ENCODE data around the gene COPZ2. TPM values are rescaled to one million over a fixed set of nuclear protein-coding genes. Genes with fewer than 3 reads are reported as not detected.

Gene COPZ2
- total and polyA plus RNA-seq, 2 donors (not counting 1 experiment from before 2014, with no cell fraction given): 1.0 to 2.3 TPM

DNA sequence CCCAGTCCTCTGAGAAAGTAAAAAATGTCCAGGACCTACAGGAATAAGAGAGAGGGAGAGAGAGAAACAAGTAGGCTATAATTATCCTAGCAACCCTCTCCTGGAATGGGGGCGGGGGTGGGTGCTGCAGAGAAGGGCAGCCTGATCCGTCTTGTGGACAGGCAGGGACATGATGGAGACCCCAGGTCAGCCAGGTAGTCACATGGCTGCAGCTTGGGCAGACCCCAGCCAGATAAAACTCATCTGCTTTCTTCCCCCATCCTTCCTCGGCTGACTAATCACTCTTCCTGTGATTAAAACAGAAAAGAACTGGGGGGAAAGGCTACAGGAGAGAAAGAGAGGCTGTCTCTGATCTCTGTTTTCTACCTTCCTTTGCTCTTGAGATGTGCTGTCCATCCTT, 32.6 kb downstream of the COPZ2 start:
- CTCF ChIA-PET: interaction anchor here (0.5 kb wide), 1 partner anchor 270 kb away, joined by 3 read pairs; no protein-coding TSS in a partner anchor
- no peak for ATAC-seq (ENCODE audit: low read depth)
- H3K27ac ChIP-seq (ENCODE audit: low read length in 2 of 2): no peak overlapping the region

DNA sequence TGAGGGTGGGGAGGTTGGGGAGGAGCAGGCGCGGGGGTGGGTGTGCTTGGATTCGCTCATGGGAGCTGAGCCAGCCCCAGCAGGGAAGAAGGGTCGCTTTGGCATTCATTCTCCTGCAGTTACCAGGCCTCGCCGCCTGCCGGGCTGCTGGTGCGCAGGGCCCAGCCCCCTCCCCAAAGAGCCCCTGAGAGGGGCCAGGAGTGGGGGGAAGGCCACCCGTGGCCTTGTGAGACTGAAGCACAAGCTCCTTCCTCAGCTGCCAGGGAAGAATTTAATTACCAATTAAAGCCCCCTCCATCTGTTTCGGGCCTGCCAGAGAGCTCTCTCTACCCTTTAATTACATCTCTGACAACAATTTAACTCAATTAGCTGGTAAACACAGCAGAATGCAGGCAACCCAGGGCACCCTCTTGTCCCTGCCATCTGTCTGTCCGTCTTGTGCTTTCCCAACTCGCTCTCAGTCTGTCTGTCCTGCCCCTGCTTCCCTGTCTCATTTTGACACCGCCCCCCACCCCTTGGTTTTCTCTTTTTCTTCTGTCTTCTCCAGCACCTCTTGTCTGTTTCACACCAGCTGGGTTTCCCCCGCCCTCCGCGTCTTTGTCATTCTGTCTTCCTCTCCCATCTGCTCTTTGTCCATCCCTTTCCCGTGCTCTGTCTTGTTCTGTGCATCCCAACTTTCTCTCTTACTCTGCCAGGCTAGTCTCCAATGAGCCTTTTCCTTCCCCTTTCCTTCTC, 34.0 kb downstream of the COPZ2 start:
- no peak overlapping the region for H3K9ac ChIP-seq (ENCODE audit: low read length)
- no peak overlapping the region for H3K4me2 ChIP-seq (replicated peaks; ENCODE audit: low read depth, low read length, poor library complexity, severe bottlenecking)
- TF ChIP-seq EZH2 (IDR thresholded peaks at IDR 0.05; ENCODE audit: borderline replicate concordance, insufficient read depth, low read depth, low read length, poor library complexity, severe bottlenecking): no peak
- TF ChIP-seq, protein P1, sequence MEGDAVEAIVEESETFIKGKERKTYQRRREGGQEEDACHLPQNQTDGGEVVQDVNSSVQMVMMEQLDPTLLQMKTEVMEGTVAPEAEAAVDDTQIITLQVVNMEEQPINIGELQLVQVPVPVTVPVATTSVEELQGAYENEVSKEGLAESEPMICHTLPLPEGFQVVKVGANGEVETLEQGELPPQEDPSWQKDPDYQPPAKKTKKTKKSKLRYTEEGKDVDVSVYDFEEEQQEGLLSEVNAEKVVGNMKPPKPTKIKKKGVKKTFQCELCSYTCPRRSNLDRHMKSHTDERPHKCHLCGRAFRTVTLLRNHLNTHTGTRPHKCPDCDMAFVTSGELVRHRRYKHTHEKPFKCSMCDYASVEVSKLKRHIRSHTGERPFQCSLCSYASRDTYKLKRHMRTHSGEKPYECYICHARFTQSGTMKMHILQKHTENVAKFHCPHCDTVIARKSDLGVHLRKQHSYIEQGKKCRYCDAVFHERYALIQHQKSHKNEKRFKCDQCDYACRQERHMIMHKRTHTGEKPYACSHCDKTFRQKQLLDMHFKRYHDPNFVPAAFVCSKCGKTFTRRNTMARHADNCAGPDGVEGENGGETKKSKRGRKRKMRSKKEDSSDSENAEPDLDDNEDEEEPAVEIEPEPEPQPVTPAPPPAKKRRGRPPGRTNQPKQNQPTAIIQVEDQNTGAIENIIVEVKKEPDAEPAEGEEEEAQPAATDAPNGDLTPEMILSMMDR (IDR thresholded peaks at IDR 0.05): no peak
- no peak overlapping the region for H3K4me3 ChIP-seq (ENCODE audit: control extremely low read depth in 1 of 5, extremely low read depth in 1 of 5, insufficient read depth in 1 of 5, low read depth in 2 of 5, low read length in 4 of 5)
- peaks cover 0 to 6% (median under 1%) of the 10 kb centered on the region in 4 experiments for H3K27me3 ChIP-seq (replicated peaks in 1 of 4; ENCODE audit: control extremely low read depth in 1 of 4, control insufficient read depth in 3 of 4, insufficient read depth in 4 of 4, low read length in 3 of 4)
- no peak overlapping the region for H3K4me3 Mint-ChIP-seq
- POLR2A ChIA-PET: no interaction called here
- no peak for DNase-seq
- no peak overlapping the region for H3K27ac Mint-ChIP-seq
- no peaks in the 10 kb centered on the region for H3K9me3 ChIP-seq (ENCODE audit: control extremely low read depth in 1 of 3, control insufficient read depth in 2 of 3, insufficient read depth in 1 of 3, low read length in 2 of 3)
- no peaks in the 10 kb centered on the region for H3K4me1 ChIP-seq (ENCODE audit: control insufficient read depth in 2 of 2, insufficient read depth in 2 of 2, low read length in 2 of 2)
- no peak overlapping the region for H3K27ac ChIP-seq (ENCODE audit: low read length in 2 of 2)
- no peaks in the 10 kb centered on the region for H4K20me1 ChIP-seq (ENCODE audit: control insufficient read depth, insufficient read depth, low read length, poor library complexity, severe bottlenecking)
- intact Hi-C loops (cut with micrococcal nuclease): no loop called here
- no peak overlapping the region for H2AFZ ChIP-seq (ENCODE audit: insufficient read depth, low read depth, low read length, poor library complexity, severe bottlenecking)
- 91% methylated on average over 17 of the region's 17 CpGs for WGBS (ENCODE audit: insufficient coverage)
- CTCF ChIA-PET: interaction anchor here (1.3 to 1.4 kb wide), 2 partner anchors 25 to 53 kb away, joined by 4 read pairs; no protein-coding TSS in a partner anchor
- peaks cover 17% of the 10 kb centered on the region for H3K27me3 Mint-ChIP-seq
- ATAC-seq (ENCODE audit: low read depth): no peak
- no peaks in the 10 kb centered on the region for H3K79me2 ChIP-seq (ENCODE audit: control insufficient read depth, insufficient read depth, low read length)
- peaks cover 4% of the 10 kb centered on the region for H3K4me1 Mint-ChIP-seq
- H3K36me3 ChIP-seq (replicated peaks in 1 of 2; ENCODE audit: control extremely low read depth in 1 of 2, control insufficient read depth in 1 of 2, extremely low read depth in 1 of 2, insufficient read depth in 2 of 2, low read length in 1 of 2): no peaks in the 10 kb centered on the region
- H3K9me3 Mint-ChIP-seq (ENCODE audit: insufficient read depth): no peaks in the 10 kb centered on the region

More for the DNA sequence above, 32.6 kb downstream of the COPZ2 start:
- H3K36me3 ChIP-seq (replicated peaks in 1 of 2; ENCODE audit: control extremely low read depth in 1 of 2, control insufficient read depth in 1 of 2, extremely low read depth in 1 of 2, insufficient read depth in 2 of 2, low read length in 1 of 2): no peaks in the 10 kb centered on the region
- peaks cover 0 to 6% (median 4%) of the 10 kb centered on the region in 4 experiments for H3K27me3 ChIP-seq (replicated peaks in 1 of 4; ENCODE audit: control extremely low read depth in 1 of 4, control insufficient read depth in 3 of 4, insufficient read depth in 4 of 4, low read length in 3 of 4)
- Mint-ChIP-seq H3K9me3 (ENCODE audit: insufficient read depth) (no peaks in the 10 kb centered on the region), H3K4me3 (no peak overlapping the region), H3K27me3 (peaks cover 20% of the 10 kb centered on the region), H3K4me1 (peaks cover 4% of the 10 kb centered on the region), H3K27ac (no peak overlapping the region)
- no peaks in the 10 kb centered on the region for H4K20me1 ChIP-seq (ENCODE audit: control insufficient read depth, insufficient read depth, low read length, poor library complexity, severe bottlenecking)
- no peaks in the 10 kb centered on the region for H3K79me2 ChIP-seq (ENCODE audit: control insufficient read depth, insufficient read depth, low read length)
- intact Hi-C loops (cut with micrococcal nuclease): no loop called here
- WGBS (ENCODE audit: insufficient coverage): 83% methylated on average over 2 of the region's 3 CpGs
- TF ChIP-seq EZH2 (IDR thresholded peaks at IDR 0.05; ENCODE audit: borderline replicate concordance, insufficient read depth, low read depth, low read length, poor library complexity, severe bottlenecking): no peak
- TF ChIP-seq, protein P1 (IDR thresholded peaks at IDR 0.05): no peak
- DNase-seq: no peak
- H3K4me3 ChIP-seq (ENCODE audit: control extremely low read depth in 1 of 5, extremely low read depth in 1 of 5, insufficient read depth in 1 of 5, low read depth in 2 of 5, low read length in 4 of 5): no peak overlapping the region
- POLR2A ChIA-PET: no interaction called here
- no peak overlapping the region for H3K4me2 ChIP-seq (replicated peaks; ENCODE audit: low read depth, low read length, poor library complexity, severe bottlenecking)
- H3K4me1 ChIP-seq (ENCODE audit: control insufficient read depth in 2 of 2, insufficient read depth in 2 of 2, low read length in 2 of 2): no peaks in the 10 kb centered on the region
- H2AFZ ChIP-seq (ENCODE audit: insufficient read depth, low read depth, low read length, poor library complexity, severe bottlenecking): no peak overlapping the region
- H3K9me3 ChIP-seq (ENCODE audit: control extremely low read depth in 1 of 3, control insufficient read depth in 2 of 3, insufficient read depth in 1 of 3, low read length in 2 of 3): no peaks in the 10 kb centered on the region
- no peak overlapping the region for H3K9ac ChIP-seq (ENCODE audit: low read length)
